Endothelial cell of umbilical vein (primary cell): Measurements from ENCODE around the gene UBL3. TPM values are rescaled to one million over a fixed set of nuclear protein-coding genes. Genes with fewer than 3 reads are reported as not detected.

Source experiments
- BruUV-seq: library from RNA; stranded (reverse); fragments of 400-500 nt; replicated peaks from 2 replicates; lab custom pipeline; 2021; lab: Mats Ljungman, UMichigan
- CTCF ChIA-PET: fragments of 300-600, 350-600 bp; sonication (Branson Sonifier 250); formaldehyde crosslinking; loops from one replicate; lab custom pipeline; 2021; ENCODE audit warnings: antibody characterized with exemption, inconsistent platforms; lab: Charles Lee
- POLR2A ChIA-PET: fragments of 300-600, 350-600 bp; sonication (Branson Sonifier 250); formaldehyde crosslinking; loops from one replicate; lab custom pipeline; 2021; ENCODE audit warnings: antibody characterized with exemption, inconsistent platforms; lab: Charles Lee
- DNase-seq: peaks from one replicate; pipeline ENCODE4 v3.0.0-alpha.2; 2011; ENCODE audit warnings: low read depth, low spot score
- FAIRE-seq: peaks from 2 replicates; lab custom pipeline; 2011; peaks lifted over from hg19 to GRCh38; lab: Jason Lieb, UNC
- H2AFZ ChIP-seq: 2 replicates; pipeline ENCODE4 v1.6.0; 2012; ENCODE audit warnings: low read depth, low read length, control low read depth, inconsistent platforms
- H3K27ac ChIP-seq: 2 replicates; pipeline ENCODE4 v1.5.1; 2011; ENCODE audit warnings: low read depth, mild to moderate bottlenecking, control low read depth, low read length, moderate library complexity; ENCODE audit not compliant: insufficient read depth
- H3K27me3 ChIP-seq, 2 experiments: 2 replicates each; pipeline versions ENCODE4 v1.6.0 to v1.6.1; 2011; ENCODE audit warnings: low read length in 2 of 2, mixed read lengths in 1 of 2; ENCODE audit not compliant: control insufficient read depth in 2 of 2, insufficient read depth in 2 of 2
- H3K36me3 ChIP-seq, 2 experiments: 2 replicates in 1 of 2; 3 replicates in 1 of 2; pipeline ENCODE4 v1.5.1; 2011; ENCODE audit warnings: low read length in 2 of 2, mild to moderate bottlenecking in 1 of 2, moderate library complexity in 1 of 2; ENCODE audit not compliant: control insufficient read depth in 2 of 2, insufficient read depth in 2 of 2; ENCODE audit errors: extremely low read depth in 1 of 2
- H3K4me1 ChIP-seq: 3 replicates; pipeline ENCODE4 v1.5.1; 2011; ENCODE audit warnings: mild to moderate bottlenecking, low read length; ENCODE audit not compliant: control insufficient read depth, insufficient read depth; ENCODE audit errors: extremely low read depth
- H3K4me2 ChIP-seq: 2 replicates; pipeline ENCODE4 v1.6.1; 2011; ENCODE audit warnings: low read length, control low read depth, mixed read lengths; ENCODE audit not compliant: insufficient read depth
- H3K4me3 ChIP-seq, 3 experiments: fragments of 200-600 bp in 1 of 3; sonication (generic), shearing (Covaris generic) in 1 of 3; replicated peaks in 1 of 3; 2 replicates each; pipeline ENCODE4 v1.5.1; 2011 to 2016; ENCODE audit warnings: control low read depth in 3 of 3, low read length in 3 of 3, mild to moderate bottlenecking in 2 of 3, inconsistent platforms in 1 of 3, low read depth in 1 of 3, moderate library complexity in 1 of 3; ENCODE audit not compliant: insufficient read depth in 1 of 3
- H3K79me2 ChIP-seq: 2 replicates; pipeline ENCODE4 v1.6.0; 2012; ENCODE audit warnings: low read length, inconsistent platforms; ENCODE audit not compliant: control insufficient read depth, insufficient read depth
- H3K9ac ChIP-seq: replicated peaks from 2 replicates; pipeline ENCODE3; 2011; ENCODE audit warnings: low read length, control low read depth; ENCODE audit not compliant: insufficient read depth; ENCODE audit errors: extremely low read depth
- H3K9me1 ChIP-seq: replicated peaks from 3 replicates; pipeline ENCODE4 v1.6.0; 2011; ENCODE audit warnings: mild to moderate bottlenecking, low read length; ENCODE audit not compliant: control insufficient read depth, insufficient read depth; ENCODE audit errors: extremely low read depth
- H3K9me3 ChIP-seq: replicated peaks from 2 replicates; pipeline ENCODE4 v1.5.1; 2012; ENCODE audit warnings: low read length, inconsistent platforms; ENCODE audit not compliant: control insufficient read depth, insufficient read depth
- H4K20me1 ChIP-seq: replicated peaks from 2 replicates; pipeline ENCODE3; 2011; ENCODE audit warnings: mild to moderate bottlenecking, low read length; ENCODE audit not compliant: control insufficient read depth, insufficient read depth; ENCODE audit errors: extremely low read depth
- MAX ChIP-seq: IDR thresholded peaks from 2 replicates; pipeline ENCODE4 v1.6.1; 2011; ENCODE audit not compliant: insufficient read depth, insufficient read length
- dilution Hi-C: fragments of 300-500 bp; cut with MboI; formaldehyde crosslinking; loops from one replicate; pipeline ENCODE4 v1.15.0; 2019; ENCODE audit warnings: low sequenced_read_pairs; ENCODE audit not compliant: extremely low pct_ligation_motif_present
- intact Hi-C: fragments of 100-400 bp; cut with micrococcal nuclease; formaldehyde crosslinking; loops from one replicate; pipeline ENCODE4 v1.10.0; 2022
- polyA plus RNA-seq, 4 experiments: library from polyadenylated mRNA; depleted of rRNA in 3 of 4; stranded (reverse) in 3 of 4; unstranded in 1 of 4; fragments of >200 nt; gene quantifications; 2 replicates each; pipeline versions ENCODE4 v1.2.1 to v1.2.3, GENCODE V29; 2011 to 2012; ENCODE audit warnings: missing spikeins in 1 of 4
- total RNA-seq: library from RNA; stranded (reverse); gene quantifications from 2 replicates; pipeline ENCODE4 v1.2.3, GENCODE V29; 2021
- TF ChIP-seq, protein P1 (sequence below), 2 donors: IDR thresholded peaks; 1 replicate in 1 of 2; 2 replicates in 1 of 2; pipeline ENCODE4 v1.5.1; 2011; ENCODE audit warnings: low read length in 2 of 2, mild to moderate bottlenecking in 2 of 2, moderate library complexity in 2 of 2, control low read depth in 1 of 2, inconsistent platforms in 1 of 2, low read depth in 1 of 2; ENCODE audit not compliant: insufficient read depth in 1 of 2; ENCODE audit errors: extremely low read depth in 1 of 2

UBL3 gene
- total and polyA plus RNA-seq, 2 donors (not counting 3 experiments of a cell fraction or from before 2014, with no cell fraction given): 4.8 to 11.8 TPM

DNA sequence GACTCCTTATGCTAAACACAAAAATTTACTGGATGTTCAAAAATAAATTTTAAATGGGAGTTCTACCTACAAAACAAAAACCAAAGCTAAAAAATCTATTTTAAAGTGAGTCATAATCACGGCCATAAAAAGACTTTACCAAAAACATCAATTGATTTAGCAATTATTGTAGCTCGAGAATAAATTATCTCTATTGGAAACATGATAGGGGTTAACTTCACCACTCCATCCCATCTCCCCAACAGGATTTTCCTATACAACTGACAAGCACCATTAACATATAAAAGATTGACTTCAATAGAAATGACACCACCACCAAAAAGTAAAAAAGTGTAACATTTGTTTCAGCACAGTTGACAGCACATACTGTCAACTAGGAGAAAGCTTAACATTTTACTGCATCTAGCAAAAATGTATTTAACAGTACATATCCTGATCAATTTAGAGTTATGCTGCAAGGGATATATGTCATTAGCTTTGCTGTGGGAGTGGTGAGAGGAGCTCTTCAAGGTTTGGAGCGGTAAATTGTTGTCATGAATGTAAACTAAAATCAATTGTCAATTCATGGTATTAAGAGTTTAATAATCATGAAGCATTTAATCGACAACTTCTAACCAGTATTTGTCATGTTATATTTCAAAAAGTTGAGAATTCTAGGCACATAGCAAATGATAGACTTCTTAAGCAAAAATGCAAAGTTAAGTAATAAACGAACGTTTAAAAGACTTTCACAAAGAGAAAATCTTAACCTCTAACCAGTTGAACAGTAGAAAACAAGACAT lies 3.8 kb downstream of the UBL3 start:
- H3K9me1 ChIP-seq: no peaks in the 10 kb centered on the region
- H3K27ac ChIP-seq: no peak overlapping the region
- dilution Hi-C loops: no loop called here
- H3K27me3 ChIP-seq: no peaks in the 10 kb centered on the region
- no peak overlapping the region for H2AFZ ChIP-seq
- H4K20me1 ChIP-seq: no peaks in the 10 kb centered on the region
- H3K9ac ChIP-seq: no peak overlapping the region
- H3K36me3 ChIP-seq: no peaks in the 10 kb centered on the region
- peaks cover 24% of the 10 kb centered on the region for H3K4me1 ChIP-seq
- BruUV-seq: no TSS peak
- ChIA-PET POLR2A (no interaction called here), CTCF (interaction anchor here (0.8 to 5.7 kb wide), 11 partner anchors 12 to 375 kb away, joined by 3 to 66 read pairs (median 4); no protein-coding TSS in a partner anchor)
- H3K79me2 ChIP-seq: peaks cover 49% of the 10 kb centered on the region
- intact Hi-C loops: loop anchor here (1.0 to 10.0 kb wide), 5 partner anchors 78 to 1318 kb away; partner anchors contain the start of gene HSPH1
- H3K4me3 ChIP-seq: peak overlapping the region in 2 of 3 experiments; percentile 20 to 84
- DNase-seq (no peak), FAIRE-seq (no peak)
- peak overlapping the region; percentile 100 for H3K4me2 ChIP-seq
- H3K9me3 ChIP-seq: no peaks in the 10 kb centered on the region
- TF ChIP-seq MAX: no peak
- TF ChIP-seq, protein P1, sequence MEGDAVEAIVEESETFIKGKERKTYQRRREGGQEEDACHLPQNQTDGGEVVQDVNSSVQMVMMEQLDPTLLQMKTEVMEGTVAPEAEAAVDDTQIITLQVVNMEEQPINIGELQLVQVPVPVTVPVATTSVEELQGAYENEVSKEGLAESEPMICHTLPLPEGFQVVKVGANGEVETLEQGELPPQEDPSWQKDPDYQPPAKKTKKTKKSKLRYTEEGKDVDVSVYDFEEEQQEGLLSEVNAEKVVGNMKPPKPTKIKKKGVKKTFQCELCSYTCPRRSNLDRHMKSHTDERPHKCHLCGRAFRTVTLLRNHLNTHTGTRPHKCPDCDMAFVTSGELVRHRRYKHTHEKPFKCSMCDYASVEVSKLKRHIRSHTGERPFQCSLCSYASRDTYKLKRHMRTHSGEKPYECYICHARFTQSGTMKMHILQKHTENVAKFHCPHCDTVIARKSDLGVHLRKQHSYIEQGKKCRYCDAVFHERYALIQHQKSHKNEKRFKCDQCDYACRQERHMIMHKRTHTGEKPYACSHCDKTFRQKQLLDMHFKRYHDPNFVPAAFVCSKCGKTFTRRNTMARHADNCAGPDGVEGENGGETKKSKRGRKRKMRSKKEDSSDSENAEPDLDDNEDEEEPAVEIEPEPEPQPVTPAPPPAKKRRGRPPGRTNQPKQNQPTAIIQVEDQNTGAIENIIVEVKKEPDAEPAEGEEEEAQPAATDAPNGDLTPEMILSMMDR (IDR thresholded peaks at IDR 0.05; ENCODE audit: extremely low read depth in 1 of 2, insufficient read depth in 1 of 2, low read depth in 1 of 2, low read length in 2 of 2): no peak
